NCI-H2107 treated with DMSO at 0.1 percent for 48 hours (cell line): ENCODE data around the gene CACNA1I.

Experiments used
- DNase-seq: peaks from one replicate; lab custom pipeline; 2025; ENCODE audit not compliant: unreplicated experiment; lab: John Stamatoyannopoulos, UW

CACNA1I gene

DNA sequence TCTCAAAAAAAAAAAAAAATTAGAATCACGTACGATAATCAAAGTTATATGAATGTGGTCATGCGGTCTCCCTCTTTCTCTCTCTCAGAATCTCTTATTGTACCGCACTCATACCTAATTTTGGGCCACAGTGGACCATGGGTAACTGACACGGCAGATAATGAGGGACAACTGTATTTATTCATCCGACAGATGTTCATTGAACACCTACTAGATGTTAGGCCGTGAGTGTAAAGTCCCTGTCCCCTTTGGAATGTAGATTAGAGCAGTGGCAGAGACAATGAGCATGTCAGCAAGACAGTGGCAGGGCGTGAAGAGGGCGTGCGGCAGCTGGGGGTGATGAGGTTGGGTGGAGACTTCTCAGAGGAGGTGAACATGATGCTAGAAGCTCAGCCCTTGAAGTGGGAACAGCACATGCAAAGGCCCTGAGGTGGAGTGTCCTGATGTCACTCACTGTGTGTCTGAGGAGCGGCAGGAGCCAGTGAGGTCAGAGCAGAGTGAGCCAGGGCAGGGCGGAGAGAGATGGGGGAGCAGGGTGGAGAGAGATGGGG, 25.1 kb downstream of the CACNA1I start:
- no peak for DNase-seq

DNA sequence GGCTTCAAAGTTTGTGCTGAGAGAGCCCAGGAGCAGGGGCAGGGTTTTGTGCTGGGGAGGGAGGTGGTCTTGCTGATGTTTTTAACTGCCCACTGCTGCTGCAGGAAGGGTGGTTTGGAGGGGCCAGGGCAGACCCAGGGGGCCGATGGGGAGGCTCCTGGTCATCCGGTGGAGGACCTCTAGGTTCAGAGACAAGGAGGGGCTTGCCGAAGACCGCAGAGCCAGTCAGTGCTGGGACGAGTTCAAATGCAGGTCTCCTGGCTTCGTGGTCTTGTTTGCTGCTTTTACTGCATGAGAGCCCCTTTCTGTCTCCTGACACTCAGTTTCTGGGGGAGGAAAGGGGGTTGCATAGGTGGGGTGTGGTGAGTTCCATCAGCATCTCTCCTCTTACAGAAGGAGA, 26.0 kb downstream of the CACNA1I start:
- DNase-seq, result no peak

DNA sequence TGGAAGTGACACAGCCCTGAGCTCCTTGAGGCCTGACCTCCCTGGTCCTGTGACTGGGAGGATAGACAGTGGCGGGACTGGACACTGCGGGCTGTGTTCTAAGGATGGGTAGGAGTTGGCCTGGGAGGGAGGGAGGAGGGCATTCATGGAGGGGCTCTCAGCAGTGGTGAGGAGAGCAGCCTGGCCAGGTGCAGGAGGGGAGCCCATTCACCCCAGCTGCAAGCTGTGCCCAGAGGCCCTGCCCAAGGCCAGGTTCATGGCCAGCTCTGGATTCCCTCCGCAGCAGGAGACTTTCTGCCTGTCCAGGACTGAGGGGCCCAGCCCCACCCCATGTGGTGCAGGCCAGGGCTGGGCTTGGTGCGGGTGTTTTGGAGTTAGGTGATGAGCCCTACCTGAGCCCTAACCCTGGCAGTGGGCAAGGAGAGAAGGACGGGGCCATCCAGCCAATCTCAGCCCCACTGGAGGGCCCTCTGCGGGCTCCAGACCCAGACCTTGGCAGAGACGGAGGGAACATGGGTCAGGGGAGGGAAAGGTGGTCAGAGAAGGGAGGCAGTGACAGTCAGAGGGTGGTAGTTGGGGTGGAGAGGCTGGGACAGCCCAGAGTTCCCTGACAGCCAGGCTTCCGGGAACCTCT, 26.8 kb downstream of the CACNA1I start:
- DNase-seq, result no peak

DNA sequence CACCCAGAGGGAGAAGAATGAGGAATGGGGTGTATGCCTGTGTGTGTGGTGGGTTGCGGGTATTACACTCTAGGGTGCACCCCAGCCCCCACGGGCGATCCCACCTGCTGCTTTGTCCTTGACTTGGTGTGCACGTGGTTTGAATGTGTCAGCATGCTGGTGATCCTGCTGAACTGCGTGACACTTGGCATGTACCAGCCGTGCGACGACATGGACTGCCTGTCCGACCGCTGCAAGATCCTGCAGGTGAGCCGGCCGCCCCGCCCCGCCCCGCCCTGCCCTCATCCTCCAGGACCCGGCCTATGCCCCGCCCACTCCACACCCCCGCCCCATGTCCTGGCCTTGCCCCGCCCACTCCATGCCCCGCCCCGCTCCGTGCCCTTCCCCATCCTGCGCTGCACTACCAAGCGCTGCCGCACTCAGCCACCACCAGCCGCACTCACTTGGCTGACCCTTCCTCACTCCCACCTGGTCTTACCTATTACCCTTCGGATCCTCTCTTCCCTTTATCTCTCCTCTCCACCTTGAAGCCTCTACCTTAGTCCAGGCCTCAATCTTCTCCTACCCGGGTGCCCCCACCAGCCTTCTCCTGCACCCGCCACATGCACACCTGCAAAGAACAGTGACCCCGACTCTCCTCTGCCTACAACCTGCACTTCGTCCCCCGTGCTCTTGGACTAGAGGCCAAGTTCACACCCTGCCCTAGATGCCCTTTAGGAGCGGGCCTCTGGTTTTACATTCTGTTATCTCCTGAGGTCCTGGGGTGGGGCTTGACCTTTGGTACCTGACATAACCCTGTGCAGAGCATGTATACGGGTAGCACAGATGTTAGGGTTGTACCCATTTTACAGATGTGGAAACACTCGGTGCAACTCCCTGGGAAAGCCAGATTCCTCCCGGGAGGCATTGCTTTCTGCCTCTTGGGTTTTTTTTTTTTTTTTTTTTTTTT, 27.7 kb downstream of the CACNA1I start:
- DNase-seq, result no peak

DNA sequence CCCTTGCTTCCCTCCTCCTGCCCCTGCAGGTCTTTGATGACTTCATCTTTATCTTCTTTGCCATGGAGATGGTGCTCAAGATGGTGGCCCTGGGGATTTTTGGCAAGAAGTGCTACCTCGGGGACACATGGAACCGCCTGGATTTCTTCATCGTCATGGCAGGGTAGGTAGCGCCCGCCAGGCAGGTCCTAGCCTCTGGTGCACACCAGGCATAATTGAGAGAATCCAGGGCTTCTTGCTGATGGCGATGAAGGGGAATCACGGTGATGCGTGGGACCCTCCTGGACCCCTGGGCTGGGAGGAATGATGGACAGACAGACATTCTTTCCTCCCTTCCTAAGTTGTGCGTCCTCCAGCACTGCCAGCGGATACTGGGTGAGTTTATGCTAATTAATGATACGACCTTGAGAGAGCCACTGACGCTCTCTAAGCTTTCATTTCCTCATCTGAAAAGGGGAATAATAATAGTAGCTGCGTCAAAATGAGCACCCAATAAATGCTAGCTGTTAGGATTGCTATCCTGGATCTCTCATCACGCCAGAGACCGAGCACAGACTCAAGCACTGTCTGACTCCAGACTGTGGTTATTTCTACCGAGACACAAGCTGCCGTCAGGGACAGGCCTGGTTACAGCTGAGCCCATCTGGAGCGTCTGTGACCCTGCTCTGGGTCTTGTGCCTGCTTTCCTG, 30.1 kb downstream of the CACNA1I start:
- DNase-seq, result no peak

DNA sequence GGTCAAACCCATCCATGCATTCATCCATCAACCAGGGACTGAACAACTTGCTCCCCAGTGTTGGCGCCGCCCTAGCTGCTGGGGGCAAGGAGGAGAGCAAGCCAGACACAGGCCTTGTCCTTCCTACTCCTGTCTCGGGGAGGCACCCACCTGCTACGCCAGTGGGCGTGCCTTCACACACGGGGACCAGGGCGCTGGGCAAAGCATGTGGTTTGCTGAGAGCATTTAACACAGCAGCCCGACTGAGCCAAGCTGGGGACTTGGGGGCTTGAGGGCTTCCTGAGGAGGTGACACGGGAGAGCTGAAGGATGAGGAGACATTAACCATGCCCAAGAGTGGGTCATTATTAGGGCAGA, 30.6 kb downstream of the CACNA1I start:
- DNase-seq, result no peak

DNA sequence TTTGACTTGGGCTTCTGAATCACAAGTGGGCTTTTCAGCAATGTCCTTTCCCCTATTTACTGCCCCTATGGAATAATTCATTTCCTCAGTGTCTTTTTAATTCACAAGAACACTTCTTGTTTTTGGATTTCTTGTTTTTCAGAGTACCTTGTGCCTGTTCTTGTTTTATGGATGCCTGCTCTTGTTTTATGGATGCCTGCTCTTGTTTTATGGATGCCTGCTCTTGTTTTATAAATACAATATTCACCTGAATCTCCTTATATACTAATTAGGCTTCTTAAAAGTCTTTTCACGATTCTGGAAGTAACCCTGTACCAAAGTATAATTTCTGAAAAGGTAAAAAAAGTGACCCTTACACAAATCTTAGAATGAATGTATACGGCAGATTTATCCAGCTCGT, 32.8 kb downstream of the CACNA1I start:
- no peak for DNase-seq

DNA sequence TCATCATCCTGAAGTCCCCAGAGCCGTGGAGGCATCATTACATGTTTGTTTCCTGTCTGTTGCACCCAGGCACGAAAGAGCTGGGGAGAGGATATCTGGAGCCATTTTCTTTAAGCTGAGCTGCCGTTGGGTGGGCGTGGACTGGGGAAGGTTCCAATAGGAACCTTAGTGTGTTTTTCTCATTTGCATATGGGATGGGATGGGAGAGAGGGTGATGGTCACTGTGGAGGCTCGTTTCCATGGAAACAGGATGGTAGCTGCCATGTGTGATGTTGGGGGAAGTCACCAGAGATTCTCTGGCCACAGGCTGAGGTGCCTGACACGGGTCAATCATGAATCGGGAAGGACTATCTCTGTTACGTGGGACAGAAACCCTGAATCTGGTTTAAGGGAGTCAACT, 39.7 kb downstream of the CACNA1I start:
- DNase-seq, result no peak

DNA sequence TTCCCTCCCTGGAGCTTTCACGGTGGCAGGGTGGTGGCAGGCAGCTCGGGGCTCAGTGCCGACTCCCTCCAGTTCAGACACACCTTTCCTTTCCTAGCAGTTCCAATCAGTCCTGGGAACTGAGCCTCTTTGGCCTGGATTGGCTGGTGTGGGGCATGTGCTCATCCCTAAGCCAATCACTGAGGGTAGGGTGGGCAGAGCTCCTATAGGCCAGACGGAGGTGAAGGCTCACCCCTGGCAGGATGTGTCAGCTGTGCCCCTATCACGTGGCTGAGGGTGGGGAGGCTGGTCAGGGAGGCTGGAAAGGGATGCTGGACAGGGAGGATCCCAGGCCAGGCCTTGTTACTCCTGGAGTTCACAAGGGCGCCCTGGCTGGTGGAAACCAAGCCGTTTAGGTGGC, 40.2 kb downstream of the CACNA1I start:
- no peak for DNase-seq

DNA sequence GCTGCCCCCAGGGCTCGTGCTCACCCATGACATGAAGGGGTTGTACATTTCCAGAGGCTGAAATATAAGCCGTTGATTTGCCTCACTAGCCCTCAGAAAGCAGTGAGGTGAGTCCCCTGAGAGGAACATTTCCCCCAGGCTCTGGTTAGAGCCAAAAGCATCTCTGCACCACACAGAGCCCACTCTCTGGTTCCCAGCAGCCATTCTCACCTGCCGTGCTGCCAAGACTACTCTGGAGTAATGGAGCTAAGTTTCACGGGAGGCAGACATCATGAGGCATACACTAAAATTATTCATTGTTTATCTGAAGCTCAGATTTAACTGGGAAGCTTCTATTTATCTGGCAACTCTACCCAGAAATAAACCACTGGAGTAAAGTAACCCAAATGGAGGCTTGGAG, 40.8 kb downstream of the CACNA1I start:
- no peak for DNase-seq

DNA sequence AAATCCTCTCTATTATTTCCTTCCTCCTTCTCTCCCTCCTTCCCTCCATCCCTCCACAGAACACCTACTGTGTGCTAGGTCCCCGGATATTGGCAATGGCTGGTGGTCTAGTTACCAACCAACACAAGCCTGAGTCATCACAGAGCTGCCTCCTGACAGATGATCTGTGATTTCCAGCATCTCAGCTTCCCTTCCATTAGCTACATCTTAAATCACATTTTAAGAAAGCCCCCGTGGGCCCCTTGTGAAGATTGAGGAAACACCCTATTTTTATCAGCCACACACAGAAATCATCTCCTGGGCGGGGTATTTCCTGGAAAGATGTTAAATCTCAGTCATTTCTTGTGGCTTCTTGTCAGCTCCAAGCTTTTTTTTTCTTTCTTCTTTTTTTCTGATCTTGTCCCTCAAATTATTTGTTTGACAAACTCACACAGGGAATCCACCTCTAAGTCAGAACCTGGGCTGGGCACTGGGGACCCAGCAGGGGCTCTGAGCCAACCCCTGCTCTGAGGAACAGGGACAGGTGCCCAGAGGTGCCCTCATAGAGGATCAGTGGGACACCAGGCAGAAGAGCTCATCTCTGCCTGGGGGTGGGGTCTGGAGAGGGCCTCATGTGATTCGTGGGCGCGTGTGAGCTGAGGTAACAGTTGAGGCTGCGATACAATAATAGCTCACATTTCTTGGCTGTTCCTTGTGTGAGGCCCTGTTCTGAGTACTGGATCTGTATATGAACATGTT, 42.4 kb downstream of the CACNA1I start:
- DNase-seq, result no peak

DNA sequence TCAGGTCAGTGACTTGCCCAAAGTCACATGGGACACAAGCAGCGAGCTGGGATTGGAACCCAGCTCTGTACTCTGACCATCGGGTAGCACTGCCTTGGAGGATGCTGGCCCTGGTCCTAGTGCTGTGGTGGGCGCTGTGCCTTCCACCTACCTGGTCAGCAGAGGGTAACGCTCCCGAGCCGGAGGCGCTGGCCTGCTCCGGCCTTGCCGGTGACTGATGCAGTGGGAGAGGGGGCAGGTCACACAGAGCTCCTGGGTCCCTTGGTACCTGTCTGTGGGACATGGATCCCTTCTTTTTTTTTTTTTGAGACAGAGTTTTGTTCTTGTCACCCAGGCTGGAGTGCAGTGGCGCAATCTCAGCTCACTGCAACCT, 43.0 kb downstream of the CACNA1I start:
- DNase-seq, result no peak

DNA sequence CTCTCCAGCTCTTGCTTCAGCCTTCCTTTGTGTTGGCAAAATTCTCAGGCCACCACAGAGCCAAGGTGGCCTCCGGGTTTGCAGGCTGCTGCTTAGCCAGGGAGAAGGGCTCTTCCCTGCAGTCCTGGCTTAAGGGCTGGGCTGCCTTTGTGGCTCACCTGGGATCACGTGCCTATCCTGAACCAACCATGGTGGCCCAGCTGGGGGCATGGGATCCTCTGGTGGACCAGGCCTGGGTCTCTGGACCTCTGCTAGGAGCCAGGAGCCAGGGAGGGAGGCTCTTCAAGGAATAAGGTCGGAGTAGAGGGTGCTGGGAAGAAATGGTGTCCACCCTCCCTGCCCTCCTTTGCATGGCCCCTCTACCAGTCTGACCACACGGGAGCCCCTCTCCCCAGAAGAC, 43.9 kb downstream of the CACNA1I start:
- no peak for DNase-seq

DNA sequence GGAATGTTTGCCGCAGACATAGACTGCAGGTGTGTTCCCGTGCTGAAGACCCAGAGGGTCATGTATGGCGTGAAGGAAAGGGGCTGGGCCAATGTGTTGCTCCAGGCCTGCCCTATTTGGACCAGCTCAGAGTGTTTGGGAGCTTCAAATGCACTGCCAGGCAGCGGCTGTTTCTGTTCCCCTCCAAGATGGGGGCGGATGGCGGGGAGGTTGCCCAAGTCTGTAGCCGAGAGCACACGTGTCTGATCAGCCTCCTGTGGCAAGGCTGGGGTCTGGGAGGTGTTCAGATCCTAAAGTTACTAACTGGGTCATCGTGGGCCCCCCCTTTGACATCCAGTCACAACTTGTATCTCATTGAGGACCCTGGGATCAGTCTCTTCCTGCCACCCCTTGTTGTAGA, 45.5 kb downstream of the CACNA1I start:
- DNase-seq, result no peak

DNA sequence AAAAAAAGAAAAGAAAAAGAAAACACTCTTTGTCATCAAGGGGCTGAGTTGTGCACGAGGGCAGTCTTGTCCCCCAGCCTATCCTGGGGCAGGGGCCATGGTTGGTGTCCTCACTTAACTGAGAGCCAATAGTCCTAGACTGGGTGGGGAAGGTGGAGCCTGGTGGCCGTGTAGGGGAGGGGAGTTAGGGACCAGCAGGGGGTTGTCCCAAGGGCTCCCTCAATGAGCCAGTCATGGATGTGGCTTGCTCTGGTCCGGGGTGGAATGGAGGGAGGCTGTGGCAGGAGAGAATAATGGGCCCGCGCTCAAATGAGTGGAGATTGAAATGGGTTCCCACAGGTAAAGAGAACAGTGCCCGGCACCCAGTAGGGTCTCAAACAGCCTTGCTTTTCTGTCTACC, 46.2 kb downstream of the CACNA1I start:
- no peak for DNase-seq

DNA sequence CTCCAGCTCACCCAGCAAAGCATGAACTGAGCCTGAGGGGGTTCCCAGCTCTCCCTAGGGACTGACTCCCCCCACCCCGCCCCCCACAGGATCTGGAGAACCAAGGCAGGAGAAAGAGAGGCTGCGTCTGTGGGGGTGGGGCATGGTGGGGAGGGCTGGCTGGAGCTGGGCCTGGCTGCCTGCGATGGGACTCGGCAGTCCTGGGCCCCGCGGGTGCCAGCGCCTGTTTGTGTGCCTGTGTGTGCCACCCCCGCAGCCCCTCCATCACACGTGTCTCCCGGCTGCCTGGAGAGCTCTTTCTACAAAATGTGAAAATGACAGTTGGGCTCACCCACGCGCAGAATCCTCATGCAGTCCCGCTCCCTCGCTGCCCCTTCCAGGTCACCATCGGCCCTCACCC, 46.8 kb downstream of the CACNA1I start:
- no peak for DNase-seq

DNA sequence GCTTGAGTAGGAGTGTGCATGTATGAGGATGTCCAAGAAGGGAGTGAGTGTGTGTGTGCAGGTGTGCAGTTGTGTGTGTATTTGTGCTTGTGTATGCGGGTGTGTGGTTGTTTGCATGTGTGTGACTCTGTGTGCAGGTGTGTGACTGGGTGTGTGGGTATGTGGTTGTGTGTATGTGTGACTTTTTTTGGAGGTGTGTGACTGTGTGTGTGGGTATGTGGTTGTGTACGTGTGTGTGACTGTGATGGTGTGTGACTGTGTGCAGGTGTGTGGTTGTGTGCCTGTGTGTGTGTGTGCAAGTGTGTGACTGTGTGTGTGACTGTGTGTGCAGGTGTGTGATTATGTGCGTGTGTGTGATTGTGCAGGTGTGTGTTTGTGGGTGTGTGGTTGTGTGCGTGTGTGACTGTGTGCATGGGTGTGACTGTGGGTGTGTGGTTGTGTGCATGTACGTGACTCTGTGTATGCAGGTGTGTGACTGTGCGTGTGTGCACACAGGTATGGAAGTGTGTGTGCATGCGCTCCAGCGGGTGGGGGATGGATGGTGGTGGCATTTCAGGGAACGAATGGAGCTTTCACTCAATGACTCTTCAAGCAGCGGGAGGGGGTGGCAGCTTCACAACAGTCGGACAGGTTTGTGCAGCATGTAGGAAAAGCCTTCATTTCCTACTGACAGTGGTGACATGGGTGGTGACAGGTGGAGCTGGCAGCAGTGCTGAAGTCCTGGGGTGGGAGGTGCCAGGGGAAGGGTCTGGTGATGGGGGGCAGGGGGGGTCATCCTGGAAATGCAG, 47.6 kb downstream of the CACNA1I start:
- no peak for DNase-seq

DNA sequence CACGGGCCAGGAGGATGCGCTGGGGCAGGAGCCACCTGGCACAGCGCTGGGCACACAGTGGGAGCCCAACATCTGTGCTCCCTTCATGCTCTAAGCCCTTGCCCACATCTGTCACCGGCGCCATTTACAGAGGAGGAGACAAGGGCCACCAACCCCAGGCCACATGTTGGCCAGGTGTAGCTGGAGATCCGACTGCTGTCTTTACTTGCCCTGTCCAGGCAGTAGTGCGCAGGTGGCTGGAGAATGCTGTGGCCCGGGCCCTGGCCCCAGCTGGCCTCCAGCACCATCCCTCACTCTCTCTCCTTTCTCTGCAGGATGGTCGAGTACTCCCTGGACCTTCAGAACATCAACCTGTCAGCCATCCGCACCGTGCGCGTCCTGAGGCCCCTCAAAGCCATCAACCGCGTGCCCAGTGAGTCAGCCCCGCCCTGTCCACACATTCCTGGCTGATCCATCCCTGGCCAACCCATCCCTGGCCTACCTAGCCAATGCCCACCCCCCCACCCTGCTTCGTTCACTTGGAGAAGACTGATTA, 48.5 kb downstream of the CACNA1I start:
- no peak for DNase-seq

DNA sequence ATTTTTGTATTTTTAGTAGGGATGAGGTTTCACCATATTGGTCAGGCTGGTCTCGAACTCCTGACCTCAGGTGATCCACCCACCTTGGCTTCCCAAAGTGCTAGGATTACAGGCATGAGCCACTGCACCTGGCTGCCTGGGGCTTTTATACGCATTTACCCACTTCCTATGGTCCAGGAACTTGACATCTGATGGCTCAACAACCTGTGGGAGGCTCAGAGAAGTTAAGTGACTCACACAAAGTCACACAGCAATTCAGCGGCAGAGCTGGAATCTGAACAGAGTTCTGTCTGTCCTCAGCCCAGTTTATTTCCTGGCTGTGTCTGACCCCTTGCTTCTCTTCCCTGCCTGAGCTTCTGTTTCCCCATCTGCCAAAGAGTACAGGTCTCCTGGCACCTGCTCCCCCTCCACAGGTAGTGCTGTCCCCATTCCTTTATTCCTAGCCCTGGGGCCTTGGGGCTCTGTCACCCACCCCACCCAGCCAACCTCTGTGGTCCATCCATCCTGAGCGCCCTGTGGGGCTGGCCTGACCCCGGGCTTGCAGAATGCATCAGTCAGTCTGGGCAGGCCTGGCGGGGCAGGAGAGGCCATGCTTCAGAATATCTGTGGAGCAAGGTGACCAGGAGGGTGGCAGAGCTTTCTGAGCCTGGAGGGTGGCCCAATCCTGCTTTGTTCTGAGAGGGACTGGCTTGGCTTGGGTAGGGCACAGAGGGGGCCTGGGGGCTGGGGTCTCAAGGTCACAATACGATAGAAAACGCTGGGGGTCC, 50.6 kb downstream of the CACNA1I start:
- DNase-seq, result no peak
